GM18868 (cell line): Measurements from ENCODE around the gene SFSWAP.
"Not testable (repeated sequence)": the region's sequence is repeated elsewhere in the genome, so short reads cannot be mapped to it uniquely, and the experiment has no call there.

Experiments used
- ATAC-seq: cut with Tn5 transposase; IDR thresholded peaks from one replicate; pipeline ENCODE4 v1.9.1; 2021; ENCODE audit warnings: mild to moderate bottlenecking, moderate library complexity; ENCODE audit not compliant: unreplicated experiment

The SFSWAP gene

GRCh38 chr12:131735153-131735456 lies 24.2 kb downstream of the SFSWAP start:
- no peak for ATAC-seq

DNA sequence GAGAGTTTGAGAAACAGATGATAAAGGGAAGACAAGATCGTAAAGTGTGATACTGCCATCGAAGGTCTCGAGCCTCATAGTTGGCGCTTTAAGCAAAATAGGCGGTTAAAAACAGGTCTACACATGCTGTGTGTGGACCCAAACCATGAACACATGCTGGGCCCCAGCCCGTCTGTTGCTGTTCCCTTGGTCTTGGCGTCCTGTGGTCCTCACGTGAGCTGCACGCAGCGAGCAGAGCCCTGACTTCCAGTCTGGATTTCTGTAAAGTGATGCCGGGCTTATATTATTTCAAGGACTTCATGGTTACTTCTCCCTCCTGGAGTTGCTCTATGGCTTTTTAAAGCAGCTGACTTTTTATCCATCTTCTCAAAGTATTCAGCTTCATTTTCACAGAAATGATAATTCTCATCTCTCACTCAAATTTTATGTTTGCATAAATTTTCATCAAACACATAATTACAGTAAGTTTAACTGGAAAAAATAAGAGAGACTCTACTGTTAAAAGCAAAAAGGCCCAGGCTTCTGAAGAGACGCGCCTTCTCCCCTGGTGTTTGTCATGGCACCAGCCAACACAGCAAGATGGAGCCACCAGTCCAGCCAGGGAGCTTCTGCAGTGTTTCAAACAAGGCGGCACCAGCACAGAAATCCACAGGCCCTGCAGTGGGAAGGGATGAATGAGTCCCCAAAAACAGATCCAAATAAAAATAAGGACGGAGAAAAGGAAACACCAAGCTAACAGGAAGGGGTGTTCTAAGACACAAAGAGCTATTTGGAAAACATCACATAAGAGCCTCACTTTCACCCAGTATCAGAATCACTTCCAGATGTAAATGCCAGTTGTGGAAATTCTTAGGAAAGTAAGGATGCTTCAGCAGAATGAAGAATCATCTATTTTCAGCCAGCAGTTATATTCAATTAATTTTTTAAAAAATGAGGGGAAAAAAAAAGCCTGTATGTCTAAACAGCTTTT lies 24.9 kb downstream of the SFSWAP start:
- no peak for ATAC-seq

DNA sequence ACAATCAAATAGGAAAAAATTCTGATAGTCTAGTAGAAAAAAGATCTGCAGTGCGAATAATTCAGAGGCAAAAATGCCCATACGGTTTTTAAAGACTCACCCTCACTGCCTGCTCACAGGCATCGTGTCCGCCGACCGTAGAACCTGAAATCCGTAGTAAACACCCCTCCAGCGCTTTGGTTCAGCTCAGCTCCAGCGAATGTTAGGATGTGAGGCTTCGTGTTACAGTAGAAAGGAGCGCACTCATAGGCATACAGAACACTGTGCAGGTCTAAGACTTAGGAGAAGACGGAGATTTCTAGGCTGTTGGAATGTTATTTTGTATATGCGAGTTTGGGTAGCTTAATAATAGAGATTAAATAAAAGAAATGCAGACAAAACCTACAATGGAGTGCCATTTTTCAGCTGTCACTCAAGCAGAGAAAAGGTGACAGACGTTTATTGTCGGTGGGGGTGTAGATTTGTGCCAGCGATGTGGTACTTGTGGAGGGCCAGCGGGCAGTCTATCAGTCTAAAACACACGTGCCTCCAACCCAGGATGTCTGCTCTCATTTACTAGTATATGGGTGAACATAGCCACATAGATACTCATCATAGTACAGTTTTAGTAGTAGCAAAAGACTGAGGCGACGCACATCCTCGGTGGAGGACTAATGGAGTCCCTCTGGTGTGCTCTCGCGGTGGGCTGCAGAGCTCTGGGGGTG lies 25.7 kb downstream of the SFSWAP start:
- ATAC-seq = no peak

DNA sequence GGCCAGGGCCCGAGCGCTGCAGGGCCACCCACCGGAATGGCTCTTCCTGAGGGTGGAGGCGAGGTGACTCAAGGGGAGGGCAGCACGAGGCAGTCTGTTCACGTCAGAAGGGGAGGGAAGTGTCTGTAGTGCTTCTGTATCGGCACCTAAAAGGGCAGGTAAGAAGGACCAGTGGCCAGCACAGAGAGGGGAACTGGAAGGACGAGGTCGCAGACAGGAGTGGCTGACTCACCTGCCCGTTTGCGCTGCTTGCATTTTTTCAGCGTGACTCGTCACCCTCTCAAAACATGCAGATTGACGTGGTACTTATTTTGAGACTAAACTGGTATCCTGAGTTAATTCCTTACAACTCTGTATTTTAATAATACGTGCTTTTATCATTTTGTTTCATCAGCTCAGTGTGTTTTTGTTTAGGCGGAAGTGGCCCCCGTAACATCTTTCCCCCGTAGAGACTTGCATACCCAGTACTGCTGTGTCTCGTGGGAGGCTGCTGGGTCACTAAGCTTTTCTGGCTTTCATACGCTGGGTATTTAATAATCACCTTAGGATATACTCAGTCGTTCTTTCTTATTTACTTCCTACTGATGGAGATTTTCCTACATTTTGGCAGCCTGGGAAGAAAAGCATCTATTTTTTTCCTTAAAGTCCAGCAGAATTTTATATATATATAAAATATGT lies 26.4 kb downstream of the SFSWAP start:
- ATAC-seq = no peak

- no peak for ATAC-seq
These were observed 27.3 kb downstream of the SFSWAP start for GRCh38 chr12:131738196-131738595.

GRCh38 chr12:131740626-131741025 lies 29.7 kb downstream of the SFSWAP start:
- ATAC-seq = no peak

GRCh38 chr12:131742761-131743160 lies 31.9 kb downstream of the SFSWAP start:
- ATAC-seq = not testable (repeated sequence)

GRCh38 chr12:131743410-131743809 lies 32.5 kb downstream of the SFSWAP start:
- ATAC-seq = not testable (repeated sequence)

DNA sequence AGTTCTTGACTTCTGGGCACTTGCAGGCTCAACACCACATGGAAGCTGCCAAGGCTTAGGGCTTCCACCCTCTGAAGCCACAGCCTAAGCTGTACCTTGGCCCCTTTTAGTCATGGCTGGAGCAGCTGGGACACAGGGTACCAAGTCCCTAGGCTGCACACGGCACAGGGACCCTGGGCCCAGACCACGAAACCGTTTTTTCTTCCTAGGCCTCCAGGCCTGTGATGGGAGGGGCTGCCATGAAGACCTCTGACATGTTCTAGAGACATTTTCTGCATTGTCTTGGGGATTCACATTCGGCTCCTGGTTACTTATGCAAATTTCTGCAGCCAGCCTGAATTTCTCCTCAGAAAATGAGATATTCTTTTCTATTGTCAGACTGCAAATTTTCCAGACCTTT lies 33.0 kb downstream of the SFSWAP start:
- not testable (repeated sequence) for ATAC-seq

DNA sequence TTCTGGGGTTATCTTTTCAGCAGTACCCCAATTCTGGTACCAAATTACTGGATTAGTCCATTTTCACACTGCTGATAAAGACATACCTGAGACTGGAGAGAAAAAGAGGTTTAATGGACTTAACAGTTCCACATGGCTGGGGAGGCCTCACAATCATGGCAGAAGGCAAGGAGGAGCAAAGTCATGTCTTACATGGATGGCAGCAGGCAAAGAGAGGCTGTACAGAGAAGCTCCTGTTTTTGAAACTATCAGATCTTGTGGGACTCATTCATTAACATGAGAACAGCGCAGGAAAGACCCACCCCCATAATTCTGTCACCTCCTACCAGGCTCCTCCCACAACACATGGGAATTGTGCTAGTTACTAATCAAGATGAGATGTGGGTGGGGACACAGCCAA lies 33.8 kb downstream of the SFSWAP start:
- ATAC-seq = not testable (repeated sequence)

DNA sequence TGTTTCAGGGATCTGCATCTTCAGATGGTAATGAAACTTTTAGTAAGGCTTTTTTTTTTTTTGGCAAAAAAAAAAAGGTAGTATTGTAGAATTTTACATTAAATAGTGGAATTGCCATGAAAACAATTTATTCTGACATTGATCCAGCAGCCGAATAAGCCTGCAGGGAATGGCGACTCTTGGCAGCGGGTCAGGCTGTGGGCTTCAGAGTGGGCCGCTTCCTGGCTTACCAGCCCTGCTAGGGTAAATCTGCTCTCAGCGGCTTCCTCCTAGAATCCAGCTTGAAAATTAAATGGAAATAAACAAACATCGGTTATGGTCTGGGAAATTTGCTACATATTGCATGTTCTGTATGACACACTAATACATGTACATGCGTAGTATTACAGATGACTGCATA lies 34.8 kb downstream of the SFSWAP start:
- ATAC-seq = no peak

- ATAC-seq = no peak
These were observed 36.6 kb downstream of the SFSWAP start for GRCh38 chr12:131747276-131748177.

- no peak for ATAC-seq
These were observed 38.9 kb downstream of the SFSWAP start for GRCh38 chr12:131749618-131750315.

- ATAC-seq = no peak
These were observed 40.4 kb downstream of the SFSWAP start for GRCh38 chr12:131751335-131751734.

DNA sequence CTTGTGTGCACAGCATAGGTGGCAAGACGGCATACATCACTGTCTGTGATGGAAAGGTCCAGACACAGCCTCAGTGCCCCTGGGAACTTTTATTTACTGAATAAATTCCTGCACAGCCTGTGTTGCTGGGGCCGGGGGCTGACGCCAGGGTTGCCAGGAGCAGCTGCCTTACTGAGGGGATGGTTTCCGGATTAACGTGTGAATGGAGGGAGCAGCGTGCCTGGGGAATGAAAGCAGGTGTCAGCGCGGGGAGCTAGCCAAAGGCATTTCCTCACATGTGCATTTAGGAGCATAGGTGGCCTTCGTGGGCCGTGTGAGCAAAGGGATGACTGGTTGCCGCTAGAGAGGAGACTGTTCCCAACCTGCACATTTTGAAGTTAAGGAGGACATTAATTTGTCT lies 41.6 kb downstream of the SFSWAP start:
- no peak for ATAC-seq

GRCh38 chr12:131753005-131753404 lies 42.1 kb downstream of the SFSWAP start:
- ATAC-seq = no peak

GRCh38 chr12:131753757-131754156 lies 42.9 kb downstream of the SFSWAP start:
- ATAC-seq = no peak

GRCh38 chr12:131754184-131754583 lies 43.3 kb downstream of the SFSWAP start:
- no peak for ATAC-seq

- no peak for ATAC-seq
These were observed 44.6 kb downstream of the SFSWAP start for GRCh38 chr12:131755305-131756113.
